Transverse colon (tissue), 4 donors: ENCODE results near the gene BCAS4. TPM values are rescaled to one million over a fixed set of nuclear protein-coding genes. Genes with fewer than 3 reads are reported as not detected.

Source experiments
- DNase-seq: peaks from one replicate; pipeline ENCODE4 v3.0.0-alpha.2; 2019
- H3K27ac ChIP-seq, 4 donors: fragments of 200-600 bp; sonication (generic); 2 replicates each; pipeline ENCODE4 v1.5.1; 2016 to 2018; ENCODE audit warnings: inconsistent platforms in 4 of 4
- H3K27me3 ChIP-seq: fragments of 200-600 bp; sonication (generic); 2 replicates; pipeline ENCODE4 v1.5.1; 2017; ENCODE audit warnings: inconsistent platforms
- H3K36me3 ChIP-seq, 4 donors: fragments of 200-600 bp; sonication (generic); 2 replicates each; pipeline ENCODE4 v1.5.1; 2017 to 2019; ENCODE audit warnings: inconsistent platforms in 4 of 4
- H3K4me1 ChIP-seq, 4 donors: fragments of 200-600 bp; sonication (generic); 2 replicates each; pipeline ENCODE4 v1.5.1; 2017 to 2020; ENCODE audit warnings: inconsistent platforms in 4 of 4
- H3K4me3 ChIP-seq, 4 donors: fragments of 200-600 bp; sonication (generic); 1 replicate in 1 of 4; 2 replicates in 3 of 4; pipeline versions ENCODE4 v1.5.1 to v1.6.1; 2017 to 2019; ENCODE audit warnings: inconsistent platforms in 4 of 4
- H3K9me3 ChIP-seq, 2 donors: fragments of 200-600 bp; sonication (generic); 2 replicates each; pipeline ENCODE4 v1.5.1; 2017 to 2019; ENCODE audit warnings: inconsistent platforms in 2 of 2
- CTCF ChIP-seq, 5 experiments: fragments of 200-600 bp in 3 of 5; fragments of 450-650 bp in 2 of 5; sonication (generic) in 3 of 5; IDR thresholded peaks; 1 replicate in 2 of 5; 2 replicates in 3 of 5; pipeline ENCODE4 v1.5.1; 2016 to 2017; ENCODE audit warnings: antibody characterized with exemption in 5 of 5, inconsistent platforms in 3 of 5, mild to moderate bottlenecking in 2 of 5, moderate library complexity in 1 of 5
- EP300 ChIP-seq: sonication (generic); formaldehyde crosslinking; IDR thresholded peaks from one replicate; pipeline ENCODE4 v1.6.1; 2017; ENCODE audit warnings: antibody characterized with exemption, low read depth
- POLR2A ChIP-seq: fragments of 450-650 bp; IDR thresholded peaks from one replicate; pipeline ENCODE4 v1.6.1; 2016; ENCODE audit warnings: antibody characterized with exemption, mild to moderate bottlenecking, moderate library complexity
- POLR2AphosphoS5 ChIP-seq, 3 donors: sonication (generic); formaldehyde crosslinking; IDR thresholded peaks; one replicate each; pipeline ENCODE4 v1.6.1; 2016; ENCODE audit warnings: antibody characterized with exemption in 3 of 3
- WGBS, 2 donors: methylation state at CpG; one replicate each; pipeline ENCODE4 v1.1.5; 2018; ENCODE audit warnings: low coverage in 1 of 2; 5-methylcytosine and 5-hydroxymethylcytosine counted together
- in situ Hi-C, 4 donors: fragments of 200-750 bp; cut with MboI; loops; one replicate each; pipeline versions ENCODE4 v1.15.0 to v1.15.1; 2017; ENCODE audit warnings: low sequenced_read_pairs in 3 of 4, low pct_ligation_motif_present in 1 of 4, low pct_unique_long_range_greater_than_20kb in 1 of 4
- intact Hi-C: fragments of 100-400 bp; cut with DNase I; formaldehyde crosslinking; loops from one replicate; pipeline ENCODE4 v1.15.1; 2023; ENCODE audit warnings: low total_unique reads
- total RNA-seq, 4 donors: library from RNA; depleted of rRNA; stranded (reverse); fragments of >200 nt; gene quantifications; one replicate each; pipeline ENCODE4 v1.1.0, GENCODE V29; 2016

BCAS4 gene
- total RNA-seq, 4 donors from 2014 or later, result 3.3 to 16.5 (median 4.0) TPM; not detected in 1

GRCh38 chr20:50872560-50873425 lies 77.9 kb downstream of the BCAS4 start:
- H3K36me3 ChIP-seq, result no peaks in the 10 kb centered on the region
- intact Hi-C loops, result no loop called here
- no peaks in the 10 kb centered on the region for H3K27me3 ChIP-seq
- no peaks in the 10 kb centered on the region for H3K4me1 ChIP-seq
- in situ Hi-C loops, result no loop called here
- no peaks in the 10 kb centered on the region for H3K9me3 ChIP-seq
- 82 to 86% methylated on average over 4 to 16 of the region's 16 CpGs for WGBS, 2 donors
- no peak overlapping the region for H3K27ac ChIP-seq
- TF ChIP-seq POLR2AphosphoS5 (IDR thresholded peaks at IDR 0.05) (no peak), EP300 (no peak), POLR2A (no peak), CTCF (IDR thresholded peaks at IDR 0.05) (no peak)
- no peak for DNase-seq
- no peak overlapping the region for H3K4me3 ChIP-seq

GRCh38 chr20:50873585-50873984 lies 78.7 kb downstream of the BCAS4 start:
- in situ Hi-C loops, result no loop called here
- no peaks in the 10 kb centered on the region for H3K9me3 ChIP-seq
- H3K4me3 ChIP-seq, result no peak overlapping the region
- H3K27me3 ChIP-seq, result no peaks in the 10 kb centered on the region
- intact Hi-C loops, result no loop called here
- no peaks in the 10 kb centered on the region for H3K36me3 ChIP-seq
- TF ChIP-seq EP300, result no peak
- TF ChIP-seq CTCF (IDR thresholded peaks at IDR 0.05), result no peak
- no peak for TF ChIP-seq POLR2AphosphoS5 (IDR thresholded peaks at IDR 0.05)
- no peak for DNase-seq
- 90% methylated on average over 10 of the region's 10 CpGs; no CpG with 5 or more reads in 1 of the 2 donors for WGBS, 2 donors
- H3K4me1 ChIP-seq, result no peaks in the 10 kb centered on the region
- H3K27ac ChIP-seq, result no peak overlapping the region

- H3K27ac ChIP-seq, result no peak overlapping the region
- H3K4me3 ChIP-seq, result no peak overlapping the region
- no peaks in the 10 kb centered on the region for H3K9me3 ChIP-seq
- in situ Hi-C loops, result no loop called here
- no peaks in the 10 kb centered on the region for H3K36me3 ChIP-seq
- no peaks in the 10 kb centered on the region for H3K4me1 ChIP-seq
- TF ChIP-seq POLR2AphosphoS5 (IDR thresholded peaks at IDR 0.05) (no peak), CTCF (IDR thresholded peaks at IDR 0.05) (no peak), EP300 (no peak), POLR2A (no peak)
- no peaks in the 10 kb centered on the region for H3K27me3 ChIP-seq
- intact Hi-C loops, result no loop called here
- no peak for DNase-seq
- WGBS, 2 donors, result 97% methylated on average over 9 of the region's 10 CpGs; no CpG with 5 or more reads in 1 of the 2 donors
Measured at GRCh38 chr20:50874111-50874757, 79.4 kb downstream of the BCAS4 start.

GRCh38 chr20:50874758-50875665 lies 80.2 kb downstream of the BCAS4 start:
- Histone ChIP-seq H3K4me1 (no peaks in the 10 kb centered on the region), H3K36me3 (no peaks in the 10 kb centered on the region), H3K27me3 (no peaks in the 10 kb centered on the region), H3K27ac (no peak overlapping the region), H3K9me3 (no peaks in the 10 kb centered on the region), H3K4me3 (no peak overlapping the region)
- no peak for TF ChIP-seq EP300
- TF ChIP-seq CTCF (IDR thresholded peaks at IDR 0.05), result no peak
- TF ChIP-seq POLR2AphosphoS5 (IDR thresholded peaks at IDR 0.05), result no peak
- no peak for TF ChIP-seq POLR2A
- in situ Hi-C loops, result no loop called here
- intact Hi-C loops, result no loop called here
- DNase-seq, result no peak
- 89 to 90% methylated on average over 9 to 28 of the region's 28 CpGs for WGBS, 2 donors
